Measurements from ENCODE around the gene C11orf65. TPM values are rescaled to one million over a fixed set of nuclear protein-coding genes. Genes with fewer than 3 reads are reported as not detected.
"Not testable (repeated sequence)": the region's sequence is repeated elsewhere in the genome, so short reads cannot be mapped to it uniquely, and the experiment has no call there.

C11orf65 gene
- total and polyA plus RNA-seq, 9 donors: 0.35 to 1.2 (median 0.80) TPM

DNA sequence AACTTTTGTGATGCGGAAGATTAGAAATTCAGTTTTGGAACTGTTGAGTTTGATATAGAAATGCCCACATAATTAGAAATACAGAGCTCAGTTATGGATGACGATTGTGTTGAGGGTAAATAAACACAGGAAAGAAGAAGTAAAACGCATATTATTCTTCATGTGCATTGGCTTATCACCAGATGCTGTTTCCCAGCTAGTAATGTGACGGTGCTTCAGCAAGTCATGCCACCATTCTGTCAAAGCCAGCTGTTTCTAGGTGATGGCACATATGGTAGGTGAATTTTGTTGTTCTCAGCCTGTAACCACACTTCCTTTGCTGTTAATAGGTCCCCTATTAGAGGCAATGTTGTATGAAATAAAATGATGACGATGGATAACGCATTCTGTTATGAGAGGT, 68.9 kb downstream of the C11orf65 start:
- Histone ChIP-seq H3K36me3 (no peaks in the 10 kb centered on the region), H3K27ac (no peak overlapping the region), H3K27me3 (no peaks in the 10 kb centered on the region), H3K4me1 (ENCODE audit: insufficient read depth) (peaks cover 2% of the 10 kb centered on the region), H3K9me3 (no peaks in the 10 kb centered on the region), H3K4me3 (no peak overlapping the region)
- 80 to 84% (median 81%) methylated on average over 6 of the region's 6 CpGs for WGBS, 3 donors
- no peak for TF ChIP-seq EP300 (IDR thresholded peaks at IDR 0.05)
- intact Hi-C loops (cut with DNase I): no loop called here
- no peak for DNase-seq

DNA sequence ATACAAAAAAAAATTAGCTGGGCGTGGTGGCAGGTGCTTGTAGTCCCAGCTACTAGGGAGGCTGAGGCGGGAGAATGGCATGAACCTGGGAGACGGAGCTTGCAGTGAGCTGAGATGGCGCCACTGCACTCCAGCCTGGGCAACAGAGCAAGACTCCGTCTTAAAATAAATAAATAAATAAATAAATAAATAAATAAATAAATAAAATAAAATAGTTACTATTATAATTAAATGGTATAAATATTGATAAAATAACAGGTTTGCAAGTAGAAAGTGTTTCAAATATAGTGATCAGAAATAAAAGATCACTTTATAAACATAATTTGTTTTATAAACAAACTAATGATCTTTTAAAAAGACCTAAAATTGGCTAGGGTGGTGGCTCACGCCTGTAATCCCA, 70.7 kb downstream of the C11orf65 start:
- H3K36me3 ChIP-seq; intact Hi-C loops (cut with DNase I): not testable (repeated sequence)
- 93% methylated on average over 6 of the region's 6 CpGs for WGBS, 3 donors

DNA sequence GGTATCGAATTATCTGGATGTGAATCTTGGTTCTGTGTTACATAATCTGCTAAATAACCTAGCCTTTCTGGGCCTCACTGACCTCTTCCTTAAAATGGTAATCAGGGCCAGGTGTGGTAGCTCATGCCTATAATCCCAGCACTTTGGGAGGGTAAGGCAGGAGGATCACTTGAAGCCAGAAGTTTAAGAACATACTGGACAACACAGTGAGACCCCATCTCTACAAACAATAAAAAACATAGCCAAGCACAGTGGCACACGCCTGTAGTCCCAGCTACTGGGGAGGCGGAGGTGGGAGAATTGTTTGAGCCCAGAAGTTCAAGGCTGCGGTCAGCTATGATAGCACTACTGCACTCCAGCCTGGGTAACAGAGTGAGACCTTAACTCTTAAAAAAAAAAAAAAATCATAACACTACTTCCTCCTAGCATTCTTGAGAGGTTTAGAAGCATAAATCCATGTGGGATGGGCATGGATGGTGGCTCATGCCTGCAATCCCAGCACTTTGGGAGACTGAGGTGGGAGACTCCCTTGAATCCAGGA, 72.5 kb downstream of the C11orf65 start:
- no peak for DNase-seq
- no peak for TF ChIP-seq POLR2A (IDR thresholded peaks at IDR 0.05)
- TF ChIP-seq, protein P1, sequence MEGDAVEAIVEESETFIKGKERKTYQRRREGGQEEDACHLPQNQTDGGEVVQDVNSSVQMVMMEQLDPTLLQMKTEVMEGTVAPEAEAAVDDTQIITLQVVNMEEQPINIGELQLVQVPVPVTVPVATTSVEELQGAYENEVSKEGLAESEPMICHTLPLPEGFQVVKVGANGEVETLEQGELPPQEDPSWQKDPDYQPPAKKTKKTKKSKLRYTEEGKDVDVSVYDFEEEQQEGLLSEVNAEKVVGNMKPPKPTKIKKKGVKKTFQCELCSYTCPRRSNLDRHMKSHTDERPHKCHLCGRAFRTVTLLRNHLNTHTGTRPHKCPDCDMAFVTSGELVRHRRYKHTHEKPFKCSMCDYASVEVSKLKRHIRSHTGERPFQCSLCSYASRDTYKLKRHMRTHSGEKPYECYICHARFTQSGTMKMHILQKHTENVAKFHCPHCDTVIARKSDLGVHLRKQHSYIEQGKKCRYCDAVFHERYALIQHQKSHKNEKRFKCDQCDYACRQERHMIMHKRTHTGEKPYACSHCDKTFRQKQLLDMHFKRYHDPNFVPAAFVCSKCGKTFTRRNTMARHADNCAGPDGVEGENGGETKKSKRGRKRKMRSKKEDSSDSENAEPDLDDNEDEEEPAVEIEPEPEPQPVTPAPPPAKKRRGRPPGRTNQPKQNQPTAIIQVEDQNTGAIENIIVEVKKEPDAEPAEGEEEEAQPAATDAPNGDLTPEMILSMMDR (IDR thresholded peaks at IDR 0.05): no peak
- H3K4me3 ChIP-seq: no peak overlapping the region
- H3K27me3 ChIP-seq: no peaks in the 10 kb centered on the region
- H3K9me3 ChIP-seq: no peaks in the 10 kb centered on the region
- H3K27ac ChIP-seq: no peak overlapping the region
- 85 to 90% (median 86%) methylated on average over 4 of the region's 4 CpGs for WGBS, 3 donors
- H3K4me1 ChIP-seq (ENCODE audit: insufficient read depth): no peaks in the 10 kb centered on the region
- no peaks in the 10 kb centered on the region for H3K36me3 ChIP-seq
- intact Hi-C loops (cut with DNase I): no loop called here

More for the DNA sequence above, 70.7 kb downstream of the C11orf65 start:
- H3K27ac ChIP-seq; H3K4me1 ChIP-seq (ENCODE audit: insufficient read depth); H3K4me3 ChIP-seq; H3K27me3 ChIP-seq; H3K9me3 ChIP-seq; DNase-seq: not testable (repeated sequence)

DNA sequence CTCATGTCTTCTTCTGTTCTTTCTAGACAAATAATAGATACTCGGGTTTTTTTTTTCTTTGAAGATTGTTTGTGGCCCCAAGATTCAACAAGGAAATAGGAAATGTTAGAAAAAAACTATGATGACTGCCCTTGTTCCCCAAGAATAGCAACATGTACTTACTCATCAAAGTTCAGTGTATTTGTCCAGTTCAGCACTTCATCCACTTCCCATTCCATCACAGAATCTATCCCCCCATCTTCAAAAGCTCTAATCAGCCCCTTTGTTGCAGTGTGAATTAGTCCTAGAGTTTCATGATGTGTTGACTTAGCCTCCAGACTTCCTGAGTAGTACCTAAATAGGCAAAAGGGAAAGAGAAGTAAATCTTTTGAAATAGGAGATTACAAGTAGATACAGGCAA, 74.3 kb downstream of the C11orf65 start:
- TF ChIP-seq, protein P1 (IDR thresholded peaks at IDR 0.05): no peak
- TF ChIP-seq EP300 (IDR thresholded peaks at IDR 0.05) (no peak), POLR2A (IDR thresholded peaks at IDR 0.05) (no peak)
- 47 to 65% (median 47%) methylated on average over 1 of the region's 1 CpG for WGBS, 3 donors
- Histone ChIP-seq H3K27ac (no peak overlapping the region), H3K4me1 (ENCODE audit: insufficient read depth) (no peaks in the 10 kb centered on the region), H3K27me3 (no peaks in the 10 kb centered on the region), H3K9me3 (no peaks in the 10 kb centered on the region), H3K4me3 (no peak overlapping the region), H3K36me3 (no peaks in the 10 kb centered on the region)
- DNase-seq: no peak
- intact Hi-C loops (cut with DNase I): no loop called here

DNA sequence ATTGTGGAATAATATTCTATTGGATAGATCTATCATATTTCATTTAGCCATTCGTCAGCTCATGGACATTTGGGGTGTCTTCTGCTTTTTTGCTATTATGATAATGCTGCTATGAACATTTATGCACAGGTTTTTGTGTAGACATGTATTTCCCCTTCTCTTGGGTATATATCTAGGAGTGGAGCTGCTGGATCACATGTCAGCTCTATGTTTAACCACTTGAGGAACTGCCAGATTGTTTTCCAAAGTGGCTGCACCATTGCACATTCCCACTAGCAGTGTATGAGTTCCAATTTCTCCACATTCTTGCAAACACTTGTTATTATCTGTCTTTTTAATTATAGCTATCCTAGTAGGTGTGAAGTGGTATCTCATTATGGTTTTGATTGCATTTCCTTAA, 75.0 kb downstream of the C11orf65 start:
- no peaks in the 10 kb centered on the region for H3K27me3 ChIP-seq
- H3K27ac ChIP-seq: no peak overlapping the region
- no peak for DNase-seq
- no peak overlapping the region for H3K4me3 ChIP-seq
- H3K4me1 ChIP-seq (ENCODE audit: insufficient read depth): no peaks in the 10 kb centered on the region
- TF ChIP-seq EP300 (IDR thresholded peaks at IDR 0.05): no peak
- no peak for TF ChIP-seq POLR2A (IDR thresholded peaks at IDR 0.05)
- TF ChIP-seq, protein P1 (IDR thresholded peaks at IDR 0.05): no peak
- H3K36me3 ChIP-seq: no peaks in the 10 kb centered on the region
- intact Hi-C loops (cut with DNase I): no loop called here
- no peaks in the 10 kb centered on the region for H3K9me3 ChIP-seq
- WGBS, 3 donors: 88 to 93% (median 90%) methylated on average over 1 of the region's 1 CpG

Data from ovary (tissue), 9 donors.